HepG2 (cell line): ENCODE measurements around the gene TAF6. TPM values are rescaled to one million over a fixed set of nuclear protein-coding genes. Genes with fewer than 3 reads are reported as not detected.

Source experiments
- FOXC1 ChIP-seq: sonication (generic); formaldehyde crosslinking; IDR thresholded peaks from 2 replicates; pipeline ENCODE4 v1.8.0; 2022; ENCODE audit warnings: mild to moderate bottlenecking, missing genetic modification reagents, borderline replicate concordance
- HHEX ChIP-seq: IDR thresholded peaks from 2 replicates; pipeline ENCODE4 v1.6.1; 2016; ENCODE audit warnings: control low read depth
- HNRNPK ChIP-seq: fragments of 200-400 bp; formaldehyde crosslinking; IDR thresholded peaks from 2 replicates; pipeline ENCODE4 v1.6.1; 2018; ENCODE audit warnings: low read length, low read depth, moderate library complexity, mild to moderate bottlenecking; ENCODE audit not compliant: poor library complexity, severe bottlenecking
- JUN ChIP-seq: sonication (generic); formaldehyde crosslinking; IDR thresholded peaks from 2 replicates; pipeline ENCODE4 v1.4.0; 2020; ENCODE audit warnings: mild to moderate bottlenecking, missing genetic modification reagents
- KLF16 ChIP-seq, 2 experiments: sonication (generic) in 1 of 2; formaldehyde crosslinking in 1 of 2; IDR thresholded peaks; 2 replicates each; pipeline versions ENCODE4 v1.6.1 to v1.8.0; 2016 to 2023; ENCODE audit warnings: missing genetic modification reagents in 2 of 2, missing compliant biosample characterization in 1 of 2
- MIER2 ChIP-seq: IDR thresholded peaks from 2 replicates; pipeline ENCODE4 v1.6.1; 2016; ENCODE audit warnings: missing biosample characterization, missing genetic modification reagents
- PBX2 ChIP-seq: IDR thresholded peaks from 2 replicates; pipeline ENCODE4 v1.6.1; 2016; ENCODE audit warnings: control low read depth
- SNAI1 ChIP-seq: sonication (generic); formaldehyde crosslinking; IDR thresholded peaks from 2 replicates; pipeline ENCODE4 v1.5.0; 2020; ENCODE audit warnings: mild to moderate bottlenecking, missing genetic modification reagents, borderline replicate concordance
- SP5 ChIP-seq: IDR thresholded peaks from 2 replicates; pipeline ENCODE4 v1.6.1; 2016; ENCODE audit warnings: low read depth, borderline replicate concordance
- ZHX2 ChIP-seq, 2 experiments: sonication (generic) in 1 of 2; formaldehyde crosslinking in 1 of 2; IDR thresholded peaks; 2 replicates each; pipeline versions ENCODE4 v1.6.1 to v1.9.0; 2014 to 2022; ENCODE audit warnings: antibody characterized with exemption in 1 of 2, borderline replicate concordance in 1 of 2, inconsistent platforms in 1 of 2, low read depth in 1 of 2, missing genetic modification reagents in 1 of 2
- ZMYM2 ChIP-seq: sonication (generic); formaldehyde crosslinking; IDR thresholded peaks from 2 replicates; pipeline ENCODE4 v1.8.0; 2022; ENCODE audit warnings: mild to moderate bottlenecking, missing genetic modification reagents
- ZNF207 ChIP-seq: fragments of 450-650 bp; IDR thresholded peaks from 2 replicates; pipeline ENCODE4 v1.6.1; 2016; ENCODE audit warnings: antibody characterized with exemption, borderline replicate concordance
- ZNF414 ChIP-seq: sonication (generic); formaldehyde crosslinking; IDR thresholded peaks from 2 replicates; pipeline ENCODE4 v1.5.0; 2020; ENCODE audit warnings: missing genetic modification reagents
- ZNF577 ChIP-seq: sonication (generic); formaldehyde crosslinking; IDR thresholded peaks from 2 replicates; pipeline ENCODE4 v1.4.0; 2020; ENCODE audit warnings: mild to moderate bottlenecking, low read depth, missing genetic modification reagents, borderline replicate concordance
- ZNF580 ChIP-seq: IDR thresholded peaks from 2 replicates; pipeline ENCODE4 v1.6.1; 2016; ENCODE audit warnings: low read depth, borderline replicate concordance
- polyA plus RNA-seq, 8 experiments: library from polyadenylated mRNA; depleted of rRNA in 3 of 8; stranded (reverse) in 7 of 8; unstranded in 1 of 8; fragments of >200 nt; fragmentation: Illumina TruSeq in 4 of 8; extraction: Trizol in 4 of 8; gene quantifications; 2 replicates each; pipeline versions ENCODE4 v1.2.1 to v1.2.3, GENCODE V29; 2011 to 2016; ENCODE audit warnings: low read depth in 4 of 8, missing spikeins in 1 of 8, mixed read lengths in 1 of 8; ENCODE audit not compliant: insufficient read depth in 1 of 8
- total RNA-seq, 5 experiments: library from RNA; depleted of rRNA; stranded (reverse); fragments of >200 nt; fragmentation: Illumina TruSeq; extraction: Trizol; gene quantifications; 2 replicates each; pipeline ENCODE4 v1.2.3, GENCODE V29; 2016; ENCODE audit warnings: low read depth in 1 of 5
- TF ChIP-seq, protein P1 (sequence below): sonication (generic); formaldehyde crosslinking; IDR thresholded peaks from 2 replicates; pipeline ENCODE4 v1.4.0; 2020; ENCODE audit warnings: mild to moderate bottlenecking, missing genetic modification reagents, borderline replicate concordance

TAF6 gene
- total and polyA plus RNA-seq, 2 of the 13 experiments (the other 11 are each of a cell fraction or from before 2014, with no cell fraction given): 12.9 to 18.8 TPM

DNA sequence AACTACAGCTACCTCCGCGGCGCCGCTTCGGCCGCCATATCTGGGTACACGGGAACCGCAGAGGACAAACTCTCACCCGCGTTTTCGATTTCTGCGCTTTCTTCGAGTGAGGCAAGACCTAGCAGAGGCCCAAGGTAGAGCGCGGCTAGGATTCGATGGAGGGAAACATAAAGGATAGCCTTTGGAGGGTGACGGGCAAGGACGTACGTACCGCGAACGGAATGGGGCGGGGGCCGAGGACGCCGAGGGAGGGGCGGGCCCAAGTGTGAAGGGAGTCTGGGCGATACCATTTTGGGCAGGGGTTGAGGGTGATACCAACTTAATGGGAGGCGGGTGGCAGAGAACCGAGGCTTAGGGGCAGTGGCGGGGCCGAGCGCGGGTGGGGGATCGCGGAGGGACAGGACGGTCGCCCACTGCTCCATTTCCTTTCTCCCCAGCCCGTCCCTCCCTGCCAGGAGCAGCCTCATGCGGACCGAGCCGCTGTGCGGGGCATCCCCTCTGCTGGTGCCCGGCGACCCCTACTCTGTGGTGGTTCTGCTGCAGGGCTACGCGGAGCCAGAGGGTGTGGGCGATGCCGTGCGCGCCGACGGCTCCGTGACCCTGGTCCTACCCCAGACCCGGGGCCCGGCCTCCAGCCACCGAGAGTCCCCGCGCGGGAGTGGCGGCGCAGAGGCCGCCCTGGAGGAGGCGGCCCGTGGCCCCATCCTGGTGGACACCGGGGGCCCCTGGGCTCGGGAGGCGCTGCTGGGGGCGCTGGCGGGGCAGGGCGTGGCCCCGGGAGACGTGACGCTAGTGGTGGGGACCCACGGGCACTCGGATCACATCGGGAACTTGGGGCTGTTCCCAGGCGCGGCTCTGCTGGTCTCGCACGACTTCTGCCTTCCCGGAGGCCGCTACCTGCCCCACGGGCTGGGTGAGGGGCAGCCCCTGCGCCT is 8.0 kb upstream of the TAF6 start, which contains the start of gene MBLAC1 (continued):
- peak; percentile 80 for TF ChIP-seq FOXC1
- TF ChIP-seq SP5: no peak
- TF ChIP-seq ZHX2 (IDR thresholded peaks at IDR 0.05; ENCODE audit: low read depth): peak; percentile 87
- TF ChIP-seq ZHX2 (CRISPR knock-in tag; IDR thresholded peaks at IDR 0.05; ENCODE audit: borderline replicate concordance): peak; percentile 73; the same call in 1 of the 2 replicates
- TF ChIP-seq PBX2: no peak
- no peak for TF ChIP-seq HHEX (CRISPR knock-in tag)
- no peak for TF ChIP-seq ZMYM2 (CRISPR knock-in tag)
- no peak for TF ChIP-seq ZNF577 (CRISPR knock-in tag)
- TF ChIP-seq, protein P1, sequence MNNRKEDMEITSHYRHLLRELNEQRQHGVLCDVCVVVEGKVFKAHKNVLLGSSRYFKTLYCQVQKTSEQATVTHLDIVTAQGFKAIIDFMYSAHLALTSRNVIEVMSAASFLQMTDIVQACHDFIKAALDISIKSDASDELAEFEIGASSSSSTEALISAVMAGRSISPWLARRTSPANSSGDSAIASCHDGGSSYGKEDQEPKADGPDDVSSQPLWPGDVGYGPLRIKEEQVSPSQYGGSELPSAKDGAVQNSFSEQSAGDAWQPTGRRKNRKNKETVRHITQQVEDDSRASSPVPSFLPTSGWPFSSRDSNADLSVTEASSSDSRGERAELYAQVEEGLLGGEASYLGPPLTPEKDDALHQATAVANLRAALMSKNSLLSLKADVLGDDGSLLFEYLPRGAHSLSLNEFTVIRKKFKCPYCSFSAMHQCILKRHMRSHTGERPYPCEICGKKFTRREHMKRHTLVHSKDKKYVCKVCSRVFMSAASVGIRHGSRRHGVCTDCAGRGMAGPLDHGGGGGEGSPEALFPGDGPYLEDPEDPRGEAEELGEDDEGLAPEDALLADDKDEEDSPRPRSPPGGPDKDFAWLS (CRISPR knock-in tag): no peak
- TF ChIP-seq ZNF207: no peak
- no peak for TF ChIP-seq ZNF414 (CRISPR knock-in tag)
- no peak for TF ChIP-seq MIER2 (CRISPR knock-in tag)
- no peak for TF ChIP-seq SNAI1 (CRISPR knock-in tag)
- peak; percentile 57 for TF ChIP-seq HNRNPK
- no peak; a peak in 1 of 4 replicates for TF ChIP-seq KLF16 (CRISPR knock-in tag; IDR thresholded peaks at IDR 0.05)
- 0 out of 2 replicates have a peak, but pooled peaks have one; percentile 5 for TF ChIP-seq JUN (CRISPR knock-in tag)
- TF ChIP-seq ZNF580: peak; percentile 64; the same call in 1 of the 2 replicates
